Measurements from ENCODE around the gene MT2A. TPM values are rescaled to one million over a fixed set of nuclear protein-coding genes. Genes with fewer than 3 reads are reported as not detected.

MT2A gene
- total and polyA plus RNA-seq, 2 of the 13 experiments (the other 11 are each of a cell fraction or from before 2014, with no cell fraction given) = 135 to 371 TPM

DNA sequence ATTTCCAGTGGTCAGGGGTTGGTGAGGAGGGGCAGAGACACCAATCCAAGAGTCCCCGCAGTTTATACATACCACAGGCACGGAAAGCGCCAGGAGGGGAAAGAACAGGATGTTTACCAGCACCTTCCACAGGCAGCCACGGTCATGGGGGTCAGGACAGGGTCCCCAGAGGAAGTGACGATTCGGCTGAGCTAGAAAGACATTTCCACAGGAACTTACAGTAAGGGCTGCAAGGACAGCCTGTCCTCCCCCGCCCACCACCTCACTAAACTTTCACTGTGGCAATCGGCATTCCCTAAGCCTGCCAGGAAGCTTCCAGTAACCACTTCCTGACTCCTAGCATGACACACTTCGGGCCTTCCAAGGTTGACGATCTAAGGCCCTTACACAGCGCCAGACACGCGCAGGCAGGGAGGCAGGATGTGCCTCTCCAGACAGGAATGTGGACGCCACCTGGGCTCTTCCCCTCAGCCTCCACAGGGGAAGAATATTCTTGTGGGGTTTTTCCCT lies 1.2 kb upstream of the MT2A start (continued):
- TF ChIP-seq, protein P1, sequence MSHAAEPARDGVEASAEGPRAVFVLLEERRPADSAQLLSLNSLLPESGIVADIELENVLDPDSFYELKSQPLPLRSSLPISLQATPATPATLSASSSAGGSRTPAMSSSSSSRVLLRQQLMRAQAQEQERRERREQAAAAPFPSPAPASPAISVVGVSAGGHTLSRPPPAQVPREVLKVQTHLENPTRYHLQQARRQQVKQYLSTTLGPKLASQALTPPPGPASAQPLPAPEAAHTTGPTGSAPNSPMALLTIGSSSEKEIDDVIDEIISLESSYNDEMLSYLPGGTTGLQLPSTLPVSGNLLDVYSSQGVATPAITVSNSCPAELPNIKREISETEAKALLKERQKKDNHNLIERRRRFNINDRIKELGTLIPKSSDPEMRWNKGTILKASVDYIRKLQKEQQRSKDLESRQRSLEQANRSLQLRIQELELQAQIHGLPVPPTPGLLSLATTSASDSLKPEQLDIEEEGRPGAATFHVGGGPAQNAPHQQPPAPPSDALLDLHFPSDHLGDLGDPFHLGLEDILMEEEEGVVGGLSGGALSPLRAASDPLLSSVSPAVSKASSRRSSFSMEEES (CRISPR knock-in tag; IDR thresholded peaks at IDR 0.05) = peak; percentile 89; the same call in 1 of the 2 replicates
- TF ChIP-seq MAFG (CRISPR knock-in tag; IDR thresholded peaks at IDR 0.05) (no peak), NFIC (IDR thresholded peaks at IDR 0.05; ENCODE audit: low read length) (peak; percentile 66; the same call in 1 of the 2 replicates), ARNT2 (CRISPR knock-in tag; IDR thresholded peaks at IDR 0.05; ENCODE audit: low read depth) (peak; percentile 89), HHEX (CRISPR knock-in tag; IDR thresholded peaks at IDR 0.05) (no peak), MIER2 (CRISPR knock-in tag; IDR thresholded peaks at IDR 0.05) (peak; percentile 63), ONECUT2 (CRISPR knock-in tag; IDR thresholded peaks at IDR 0.05) (peak; percentile 37; the same call in 1 of the 2 replicates), NR1H2 (CRISPR knock-in tag; IDR thresholded peaks at IDR 0.05; ENCODE audit: borderline replicate concordance, low read depth) (no peak; the same call in 1 of the 2 replicates), ZIK1 (CRISPR knock-in tag; IDR thresholded peaks at IDR 0.05; ENCODE audit: borderline replicate concordance, low read depth) (peak; percentile 80; the same call in 1 of the 2 replicates), ZNF510 (CRISPR knock-in tag; IDR thresholded peaks at IDR 0.05; ENCODE audit: low read depth) (no peak), HNF4A (CRISPR knock-in tag; IDR thresholded peaks at IDR 0.05) (no peak; the same call in 1 of the 2 replicates), U2AF1 (optimal IDR thresholded peaks at IDR 0.05; ENCODE audit: low read depth, low read length) (no peak), SIN3B (IDR thresholded peaks at IDR 0.05; ENCODE audit: low read length) (no peak), HOXA9 (CRISPR knock-in tag; IDR thresholded peaks at IDR 0.05; ENCODE audit: borderline replicate concordance) (no peak)
- TF ChIP-seq, protein P2, sequence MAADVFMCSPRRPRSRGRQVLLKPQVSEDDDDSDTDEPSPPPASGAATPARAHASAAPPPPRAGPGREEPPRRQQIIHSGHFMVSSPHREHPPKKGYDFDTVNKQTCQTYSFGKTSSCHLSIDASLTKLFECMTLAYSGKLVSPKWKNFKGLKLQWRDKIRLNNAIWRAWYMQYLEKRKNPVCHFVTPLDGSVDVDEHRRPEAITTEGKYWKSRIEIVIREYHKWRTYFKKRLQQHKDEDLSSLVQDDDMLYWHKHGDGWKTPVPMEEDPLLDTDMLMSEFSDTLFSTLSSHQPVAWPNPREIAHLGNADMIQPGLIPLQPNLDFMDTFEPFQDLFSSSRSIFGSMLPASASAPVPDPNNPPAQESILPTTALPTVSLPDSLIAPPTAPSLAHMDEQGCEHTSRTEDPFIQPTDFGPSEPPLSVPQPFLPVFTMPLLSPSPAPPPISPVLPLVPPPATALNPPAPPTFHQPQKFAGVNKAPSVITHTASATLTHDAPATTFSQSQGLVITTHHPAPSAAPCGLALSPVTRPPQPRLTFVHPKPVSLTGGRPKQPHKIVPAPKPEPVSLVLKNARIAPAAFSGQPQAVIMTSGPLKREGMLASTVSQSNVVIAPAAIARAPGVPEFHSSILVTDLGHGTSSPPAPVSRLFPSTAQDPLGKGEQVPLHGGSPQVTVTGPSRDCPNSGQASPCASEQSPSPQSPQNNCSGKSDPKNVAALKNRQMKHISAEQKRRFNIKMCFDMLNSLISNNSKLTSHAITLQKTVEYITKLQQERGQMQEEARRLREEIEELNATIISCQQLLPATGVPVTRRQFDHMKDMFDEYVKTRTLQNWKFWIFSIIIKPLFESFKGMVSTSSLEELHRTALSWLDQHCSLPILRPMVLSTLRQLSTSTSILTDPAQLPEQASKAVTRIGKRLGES (CRISPR knock-in tag; IDR thresholded peaks at IDR 0.05; ENCODE audit: borderline replicate concordance) = no peak
- TF ChIP-seq, protein P3, sequence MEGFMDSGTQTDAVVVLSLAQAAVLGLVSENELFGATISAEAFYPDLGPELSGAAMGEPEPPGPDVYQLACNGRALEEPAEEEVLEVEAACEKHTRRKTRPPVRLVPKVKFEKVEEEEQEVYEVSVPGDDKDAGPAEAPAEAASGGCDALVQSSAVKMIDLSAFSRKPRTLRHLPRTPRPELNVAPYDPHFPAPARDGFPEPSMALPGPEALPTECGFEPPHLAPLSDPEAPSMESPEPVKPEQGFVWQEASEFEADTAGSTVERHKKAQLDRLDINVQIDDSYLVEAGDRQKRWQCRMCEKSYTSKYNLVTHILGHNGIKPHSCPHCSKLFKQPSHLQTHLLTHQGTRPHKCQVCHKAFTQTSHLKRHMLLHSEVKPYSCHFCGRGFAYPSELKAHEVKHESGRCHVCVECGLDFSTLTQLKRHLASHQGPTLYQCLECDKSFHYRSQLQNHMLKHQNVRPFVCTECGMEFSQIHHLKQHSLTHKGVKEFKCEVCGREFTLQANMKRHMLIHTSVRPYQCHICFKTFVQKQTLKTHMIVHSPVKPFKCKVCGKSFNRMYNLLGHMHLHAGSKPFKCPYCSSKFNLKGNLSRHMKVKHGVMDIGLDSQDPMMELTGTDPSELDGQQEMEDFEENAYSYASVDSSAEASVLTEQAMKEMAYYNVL (CRISPR knock-in tag; IDR thresholded peaks at IDR 0.05; ENCODE audit: borderline replicate concordance) = peak; percentile 72; the same call in 1 of the 2 replicates
- TF ChIP-seq, protein P4, sequence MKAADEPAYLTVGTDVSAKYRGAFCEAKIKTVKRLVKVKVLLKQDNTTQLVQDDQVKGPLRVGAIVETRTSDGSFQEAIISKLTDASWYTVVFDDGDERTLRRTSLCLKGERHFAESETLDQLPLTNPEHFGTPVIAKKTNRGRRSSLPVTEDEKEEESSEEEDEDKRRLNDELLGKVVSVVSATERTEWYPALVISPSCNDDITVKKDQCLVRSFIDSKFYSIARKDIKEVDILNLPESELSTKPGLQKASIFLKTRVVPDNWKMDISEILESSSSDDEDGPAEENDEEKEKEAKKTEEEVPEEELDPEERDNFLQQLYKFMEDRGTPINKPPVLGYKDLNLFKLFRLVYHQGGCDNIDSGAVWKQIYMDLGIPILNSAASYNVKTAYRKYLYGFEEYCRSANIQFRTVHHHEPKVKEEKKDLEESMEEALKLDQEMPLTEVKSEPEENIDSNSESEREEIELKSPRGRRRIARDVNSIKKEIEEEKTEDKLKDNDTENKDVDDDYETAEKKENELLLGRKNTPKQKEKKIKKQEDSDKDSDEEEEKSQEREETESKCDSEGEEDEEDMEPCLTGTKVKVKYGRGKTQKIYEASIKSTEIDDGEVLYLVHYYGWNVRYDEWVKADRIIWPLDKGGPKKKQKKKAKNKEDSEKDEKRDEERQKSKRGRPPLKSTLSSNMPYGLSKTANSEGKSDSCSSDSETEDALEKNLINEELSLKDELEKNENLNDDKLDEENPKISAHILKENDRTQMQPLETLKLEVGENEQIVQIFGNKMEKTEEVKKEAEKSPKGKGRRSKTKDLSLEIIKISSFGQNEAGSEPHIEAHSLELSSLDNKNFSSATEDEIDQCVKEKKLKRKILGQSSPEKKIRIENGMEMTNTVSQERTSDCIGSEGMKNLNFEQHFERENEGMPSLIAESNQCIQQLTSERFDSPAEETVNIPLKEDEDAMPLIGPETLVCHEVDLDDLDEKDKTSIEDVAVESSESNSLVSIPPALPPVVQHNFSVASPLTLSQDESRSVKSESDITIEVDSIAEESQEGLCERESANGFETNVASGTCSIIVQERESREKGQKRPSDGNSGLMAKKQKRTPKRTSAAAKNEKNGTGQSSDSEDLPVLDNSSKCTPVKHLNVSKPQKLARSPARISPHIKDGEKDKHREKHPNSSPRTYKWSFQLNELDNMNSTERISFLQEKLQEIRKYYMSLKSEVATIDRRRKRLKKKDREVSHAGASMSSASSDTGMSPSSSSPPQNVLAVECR (CRISPR knock-in tag; IDR thresholded peaks at IDR 0.05; ENCODE audit: borderline replicate concordance) = peak; percentile 59
